Astrocyte (in vitro differentiated cells and primary cell): ENCODE results near the gene DCST1. TPM values are rescaled to one million over a fixed set of nuclear protein-coding genes. Genes with fewer than 3 reads are reported as not detected.

Experiments
- DNase-seq: peaks from one replicate; pipeline ENCODE4 v3.0.0-alpha.2; 2010; ENCODE audit warnings: low read depth
- FAIRE-seq: peaks from 2 replicates; lab custom pipeline; 2011; peaks lifted over from hg19 to GRCh38; lab: Jason Lieb, UNC
- H2AFZ ChIP-seq: 2 replicates; pipeline ENCODE4 v1.6.0; 2012; ENCODE audit warnings: low read depth, low read length, inconsistent platforms
- H3K27ac ChIP-seq: 2 replicates; pipeline ENCODE4 v1.5.1; 2011; ENCODE audit warnings: low read depth, low read length, inconsistent platforms
- H3K27me3 ChIP-seq: 2 replicates; pipeline ENCODE4 v1.6.0; 2011; ENCODE audit warnings: low read length, inconsistent platforms; ENCODE audit not compliant: insufficient read depth
- H3K36me3 ChIP-seq: 2 replicates; pipeline ENCODE4 v1.5.1; 2011; ENCODE audit warnings: low read length, inconsistent platforms; ENCODE audit not compliant: insufficient read depth
- H3K4me1 ChIP-seq: 2 replicates; pipeline ENCODE4 v1.5.1; 2011; ENCODE audit warnings: low read length, inconsistent platforms; ENCODE audit not compliant: insufficient read depth
- H3K4me2 ChIP-seq: 2 replicates; pipeline ENCODE4 v1.6.0; 2012; ENCODE audit warnings: low read length, inconsistent platforms
- H3K4me3 ChIP-seq: 2 replicates; pipeline ENCODE4 v1.5.1; 2011; ENCODE audit warnings: low read depth, mild to moderate bottlenecking, low read length, inconsistent platforms; ENCODE audit not compliant: insufficient read depth
- H3K79me2 ChIP-seq: 2 replicates; pipeline ENCODE4 v1.6.0; 2012; ENCODE audit warnings: mild to moderate bottlenecking, low read length, inconsistent platforms; ENCODE audit not compliant: insufficient read depth
- H3K9ac ChIP-seq: 2 replicates; pipeline ENCODE4 v1.6.0; 2012; ENCODE audit warnings: mild to moderate bottlenecking, low read length, inconsistent platforms
- H3K9me3 ChIP-seq: 2 replicates; pipeline ENCODE4 v1.5.1; 2012; ENCODE audit warnings: low read depth, mild to moderate bottlenecking, low read length, inconsistent platforms; ENCODE audit not compliant: insufficient read depth
- H4K20me1 ChIP-seq: 2 replicates; pipeline ENCODE4 v1.6.0; 2012; ENCODE audit warnings: low read length, inconsistent platforms; ENCODE audit not compliant: insufficient read depth
- H3K27ac Mint-ChIP-seq: one replicate; pipeline ENCODE4 v1.8.0; 2021; ENCODE audit warnings: mild to moderate bottlenecking, mixed read lengths; ENCODE audit not compliant: unreplicated experiment
- H3K27me3 Mint-ChIP-seq: one replicate; pipeline ENCODE4 v1.8.0; 2021; ENCODE audit warnings: low read depth, mixed read lengths; ENCODE audit not compliant: unreplicated experiment
- H3K36me3 Mint-ChIP-seq: one replicate; pipeline ENCODE4 v1.8.0; 2021; ENCODE audit warnings: low read depth, mixed read lengths; ENCODE audit not compliant: unreplicated experiment
- H3K4me1 Mint-ChIP-seq: one replicate; pipeline ENCODE4 v1.8.0; 2021; ENCODE audit warnings: low read depth, mixed read lengths; ENCODE audit not compliant: unreplicated experiment
- H3K4me3 Mint-ChIP-seq: one replicate; pipeline ENCODE4 v1.8.0; 2021; ENCODE audit warnings: mild to moderate bottlenecking, moderate library complexity, mixed read lengths; ENCODE audit not compliant: unreplicated experiment
- H3K9me3 Mint-ChIP-seq: one replicate; pipeline ENCODE4 v1.8.0; 2021; ENCODE audit warnings: mild to moderate bottlenecking, mixed read lengths; ENCODE audit not compliant: unreplicated experiment
- CTCF ChIP-seq: IDR thresholded peaks from 2 replicates; pipeline ENCODE4 v1.5.1; 2011; ENCODE audit warnings: low read depth, mild to moderate bottlenecking, inconsistent platforms, low read length, moderate library complexity; ENCODE audit not compliant: insufficient read depth
- EZH2 ChIP-seq: IDR thresholded peaks from 2 replicates; pipeline ENCODE4 v1.6.1; 2012; ENCODE audit warnings: mild to moderate bottlenecking, low read length, inconsistent platforms; ENCODE audit not compliant: insufficient read depth
- total RNA-seq: library from RNA; stranded (reverse); gene quantifications from 2 replicates; pipeline ENCODE4 v1.2.1, GENCODE V29; 2021

DCST1 gene
- total RNA-seq, 1 donor from 2014 or later = not detected

GRCh38 chr1:155006601-155007101, 27.0 kb upstream of the DCST1 start:
- TF ChIP-seq EZH2 (no peak), CTCF (no peak)
- H3K27me3 ChIP-seq = no peaks in the 10 kb centered on the region
- Mint-ChIP-seq H3K4me1 (peaks cover 10% of the 10 kb centered on the region), H3K27me3 (no peaks in the 10 kb centered on the region), H3K4me3 (no peak overlapping the region), H3K9me3 (no peaks in the 10 kb centered on the region), H3K27ac (peak overlapping the region; percentile 42), H3K36me3 (peaks cover 6% of the 10 kb centered on the region)
- no peaks in the 10 kb centered on the region for H3K9me3 ChIP-seq
- peaks cover 53% of the 10 kb centered on the region for H3K79me2 ChIP-seq
- FAIRE-seq = no peak
- H3K4me3 ChIP-seq = no peak overlapping the region
- H3K4me1 ChIP-seq = peaks cover 15% of the 10 kb centered on the region
- no peak overlapping the region for H3K4me2 ChIP-seq
- H4K20me1 ChIP-seq = peaks cover 45% of the 10 kb centered on the region
- DNase-seq = no peak
- H3K9ac ChIP-seq = no peak overlapping the region
- H3K27ac ChIP-seq = no peak overlapping the region
- H2AFZ ChIP-seq = no peak overlapping the region
- no peaks in the 10 kb centered on the region for H3K36me3 ChIP-seq

GRCh38 chr1:155007251-155007828, 26.3 kb upstream of the DCST1 start:
- Mint-ChIP-seq H3K4me1 (peaks cover 10% of the 10 kb centered on the region), H3K9me3 (no peaks in the 10 kb centered on the region), H3K36me3 (peaks cover 6% of the 10 kb centered on the region), H3K4me3 (no peak overlapping the region), H3K27me3 (no peaks in the 10 kb centered on the region), H3K27ac (no peak overlapping the region)
- no peak overlapping the region for H2AFZ ChIP-seq
- H3K27ac ChIP-seq = no peak overlapping the region
- no peaks in the 10 kb centered on the region for H3K9me3 ChIP-seq
- peaks cover 47% of the 10 kb centered on the region for H4K20me1 ChIP-seq
- no peak overlapping the region for H3K9ac ChIP-seq
- H3K4me1 ChIP-seq = peaks cover 15% of the 10 kb centered on the region
- no peaks in the 10 kb centered on the region for H3K36me3 ChIP-seq
- H3K4me3 ChIP-seq = no peak overlapping the region
- no peak for FAIRE-seq
- no peak for DNase-seq
- peaks cover 53% of the 10 kb centered on the region for H3K79me2 ChIP-seq
- H3K4me2 ChIP-seq = no peak overlapping the region
- H3K27me3 ChIP-seq = no peaks in the 10 kb centered on the region
- TF ChIP-seq CTCF (no peak), EZH2 (no peak)
